IPS-20b (cell line): ENCODE measurements around the gene FIG4.

Experiments used
- H3K27ac ChIP-seq: one replicate; pipeline ENCODE4 v1.5.1; 2013; ENCODE audit warnings: low read length
- H3K27me3 ChIP-seq: 2 replicates; pipeline ENCODE4 v1.6.1; 2013; ENCODE audit warnings: mild to moderate bottlenecking, low read length, inconsistent platforms; ENCODE audit not compliant: insufficient read depth
- H3K36me3 ChIP-seq: 2 replicates; pipeline ENCODE4 v1.6.1; 2013; ENCODE audit warnings: low read depth, mild to moderate bottlenecking, inconsistent platforms, low read length, moderate library complexity; ENCODE audit not compliant: insufficient read depth
- H3K4me1 ChIP-seq: 2 replicates; pipeline ENCODE4 v1.6.1; 2013; ENCODE audit warnings: mild to moderate bottlenecking, control low read depth, inconsistent platforms, low read length, moderate library complexity; ENCODE audit not compliant: insufficient read depth
- H3K4me3 ChIP-seq: 2 replicates; pipeline ENCODE4 v1.5.1; 2013; ENCODE audit warnings: mild to moderate bottlenecking, low read length, inconsistent platforms
- H3K9ac ChIP-seq: 2 replicates; pipeline ENCODE4 v1.6.1; 2013; ENCODE audit warnings: low read depth, mild to moderate bottlenecking, inconsistent platforms, low read length, moderate library complexity
- H3K9me3 ChIP-seq: 2 replicates; pipeline ENCODE4 v1.6.1; 2013; ENCODE audit warnings: mild to moderate bottlenecking, low read depth, low read length, inconsistent platforms; ENCODE audit not compliant: insufficient read depth

The FIG4 gene

GRCh38 chr6:109690737-109691621 is at the start of gene FIG4, which contains the start of gene AK9:
FIG4 (plus strand) TSS chr6:109691296; CDS start chr6:109691436, 140 bp downstream.
AK9 (minus strand) TSS chr6:109691202; CDS start chr6:109675745, 15,457 bp downstream.
- H3K27me3 ChIP-seq: no peaks in the 10 kb centered on the region; the same call in 1 of the 2 replicates
- peak within 1 kb of the TSS; percentile 85 for H3K9ac ChIP-seq
- H3K36me3 ChIP-seq: peaks cover 1% of the 10 kb centered on the region; the same call in 1 of the 2 replicates
- H3K27ac ChIP-seq: no peak within 1 kb of the TSS
- no peaks in the 10 kb centered on the region for H3K9me3 ChIP-seq
- H3K4me3 ChIP-seq: peak within 1 kb of the TSS; percentile 98
- H3K4me1 ChIP-seq: 0 out of 2 replicates have a peak, but pooled peaks cover 5% of the 10 kb centered on the region

GRCh38 chr6:109644131-109644530 is 47.0 kb upstream of the FIG4 start:
- Histone ChIP-seq H3K27ac (no peak overlapping the region), H3K4me1 (no peaks in the 10 kb centered on the region), H3K27me3 (no peaks in the 10 kb centered on the region), H3K9ac (no peak overlapping the region), H3K36me3 (no peaks in the 10 kb centered on the region), H3K4me3 (no peak overlapping the region), H3K9me3 (peaks cover 11% of the 10 kb centered on the region)

GRCh38 chr6:109653264-109653663 is 37.8 kb upstream of the FIG4 start:
- H3K9ac ChIP-seq: no peak overlapping the region
- H3K36me3 ChIP-seq: no peaks in the 10 kb centered on the region
- no peaks in the 10 kb centered on the region for H3K27me3 ChIP-seq
- no peaks in the 10 kb centered on the region for H3K4me1 ChIP-seq
- H3K4me3 ChIP-seq: no peak overlapping the region
- H3K9me3 ChIP-seq: no peaks in the 10 kb centered on the region
- no peak overlapping the region for H3K27ac ChIP-seq

- Histone ChIP-seq H3K4me3 (no peak overlapping the region), H3K4me1 (no peaks in the 10 kb centered on the region), H3K27me3 (no peaks in the 10 kb centered on the region), H3K36me3 (no peaks in the 10 kb centered on the region), H3K9ac (no peak overlapping the region), H3K27ac (no peak overlapping the region), H3K9me3 (no peaks in the 10 kb centered on the region)
Observed at GRCh38 chr6:109655761-109656262, 35.3 kb upstream of the FIG4 start.

GRCh38 chr6:109660526-109661320 is 30.4 kb upstream of the FIG4 start:
- no peak overlapping the region for H3K9ac ChIP-seq
- no peaks in the 10 kb centered on the region for H3K4me1 ChIP-seq
- no peak overlapping the region for H3K4me3 ChIP-seq
- no peaks in the 10 kb centered on the region for H3K9me3 ChIP-seq
- H3K27me3 ChIP-seq: no peaks in the 10 kb centered on the region
- H3K36me3 ChIP-seq: no peaks in the 10 kb centered on the region
- no peak overlapping the region for H3K27ac ChIP-seq

- Histone ChIP-seq H3K9me3 (no peaks in the 10 kb centered on the region), H3K27ac (no peak overlapping the region), H3K4me1 (no peaks in the 10 kb centered on the region)
Observed at GRCh38 chr6:109662192-109662591, 28.9 kb upstream of the FIG4 start.

GRCh38 chr6:109669811-109670210 is 21.3 kb upstream of the FIG4 start:
- no peaks in the 10 kb centered on the region for H3K36me3 ChIP-seq
- no peak overlapping the region for H3K9ac ChIP-seq
- H3K27me3 ChIP-seq: no peaks in the 10 kb centered on the region
- no peaks in the 10 kb centered on the region for H3K9me3 ChIP-seq
- no peak overlapping the region for H3K4me3 ChIP-seq
- H3K4me1 ChIP-seq: peaks cover 6% of the 10 kb centered on the region; the same call in 1 of the 2 replicates
- H3K27ac ChIP-seq: no peak overlapping the region

More at GRCh38 chr6:109662192-109662591, 28.9 kb upstream of the FIG4 start:
- Histone ChIP-seq H3K27me3 (no peaks in the 10 kb centered on the region), H3K36me3 (no peaks in the 10 kb centered on the region), H3K9ac (no peak overlapping the region), H3K4me3 (no peak overlapping the region)

- Histone ChIP-seq H3K27ac (no peak overlapping the region), H3K4me3 (no peak overlapping the region), H3K4me1 (peaks cover 6% of the 10 kb centered on the region; the same call in 1 of the 2 replicates), H3K27me3 (no peaks in the 10 kb centered on the region), H3K9me3 (no peaks in the 10 kb centered on the region), H3K9ac (no peak overlapping the region), H3K36me3 (no peaks in the 10 kb centered on the region)
Observed at GRCh38 chr6:109671733-109672132, 19.4 kb upstream of the FIG4 start.

GRCh38 chr6:109672175-109672574 is 18.9 kb upstream of the FIG4 start:
- H3K9me3 ChIP-seq: no peaks in the 10 kb centered on the region
- no peak overlapping the region for H3K9ac ChIP-seq
- peaks cover 6% of the 10 kb centered on the region; the same call in 1 of the 2 replicates for H3K4me1 ChIP-seq
- no peak overlapping the region for H3K4me3 ChIP-seq
- no peaks in the 10 kb centered on the region for H3K27me3 ChIP-seq
- H3K36me3 ChIP-seq: no peaks in the 10 kb centered on the region
- H3K27ac ChIP-seq: no peak overlapping the region

GRCh38 chr6:109672839-109673238 is 18.3 kb upstream of the FIG4 start:
- H3K4me3 ChIP-seq: no peak overlapping the region
- H3K9me3 ChIP-seq: no peaks in the 10 kb centered on the region
- no peaks in the 10 kb centered on the region for H3K27me3 ChIP-seq
- no peaks in the 10 kb centered on the region for H3K36me3 ChIP-seq
- H3K27ac ChIP-seq: no peak overlapping the region
- peaks cover 6% of the 10 kb centered on the region; the same call in 1 of the 2 replicates for H3K4me1 ChIP-seq
- no peak overlapping the region for H3K9ac ChIP-seq

- Histone ChIP-seq H3K4me3 (no peak overlapping the region), H3K36me3 (no peaks in the 10 kb centered on the region), H3K9me3 (no peaks in the 10 kb centered on the region), H3K4me1 (peaks cover 10% of the 10 kb centered on the region; the same call in 1 of the 2 replicates), H3K27me3 (no peaks in the 10 kb centered on the region), H3K9ac (no peak overlapping the region), H3K27ac (no peak overlapping the region)
Observed at GRCh38 chr6:109676724-109677123, 14.4 kb upstream of the FIG4 start.
